Measurements from ENCODE around the gene PARVA. TPM values are rescaled to one million over a fixed set of nuclear protein-coding genes. Genes with fewer than 3 reads are reported as not detected.

Gene PARVA
- total RNA-seq, 4 donors from 2014 or later: 167 to 245 (median 240) TPM

- peak overlapping the region; percentile 75 to 99 (median 96) for H3K27ac ChIP-seq
- no peak overlapping the region for H3K4me3 ChIP-seq
- peaks cover 0 to 7% of the 10 kb centered on the region in 2 donors for H3K36me3 ChIP-seq
- H3K9me3 ChIP-seq: peaks cover 0 to 5% (median 0%) of the 10 kb centered on the region in 3 donors
- 86 to 92% methylated on average over 2 to 6 of the region's 9 CpGs for WGBS, 2 donors (ENCODE audit: low coverage in 1 of 2)
- H3K27me3 ChIP-seq: no peaks in the 10 kb centered on the region
- ATAC-seq: no peak
- TF ChIP-seq POLR2A (IDR thresholded peaks at IDR 0.05): no peak
- no peak for TF ChIP-seq EP300 (IDR thresholded peaks at IDR 0.05)
- TF ChIP-seq POLR2AphosphoS5 (IDR thresholded peaks at IDR 0.05): no peak
- no peak for TF ChIP-seq CTCF (IDR thresholded peaks at IDR 0.05)
- peaks cover 29 to 96% (median 41%) of the 10 kb centered on the region in 3 donors for H3K4me1 ChIP-seq
These were observed 18.0 kb downstream of the PARVA start for GRCh38 chr11:12395333-12395732.

- Histone ChIP-seq H3K9me3 (peaks cover 0 to 5% (median 0%) of the 10 kb centered on the region in 3 donors), H3K4me1 (peaks cover 27 to 97% (median 47%) of the 10 kb centered on the region in 3 donors), H3K27ac (peak overlapping the region; percentile 89 to 99 (median 96)), H3K36me3 (peaks cover 0 to 7% of the 10 kb centered on the region in 2 donors), H3K27me3 (no peaks in the 10 kb centered on the region), H3K4me3 (peak overlapping the region in 1 of 2 donors; percentile 9)
- peak; percentile 96 for ATAC-seq
- TF ChIP-seq EP300 (IDR thresholded peaks at IDR 0.05): no peak
- peak; percentile 95 for TF ChIP-seq POLR2AphosphoS5 (IDR thresholded peaks at IDR 0.05)
- 0% methylated on average over 1 of the region's 5 CpGs; no CpG with 5 or more reads in 1 of the 2 donors for WGBS, 2 donors (ENCODE audit: low coverage in 1 of 2)
These were observed 20.6 kb downstream of the PARVA start for GRCh38 chr11:12397931-12398334.

- H3K9me3 ChIP-seq: no peaks in the 10 kb centered on the region
- peaks cover 37 to 98% (median 60%) of the 10 kb centered on the region in 3 donors for H3K4me1 ChIP-seq
- H3K27ac ChIP-seq: peak overlapping the region; percentile 89 to 99 (median 94)
- H3K4me3 ChIP-seq: no peak overlapping the region
- ATAC-seq: no peak
- no peaks in the 10 kb centered on the region for H3K36me3 ChIP-seq
- TF ChIP-seq POLR2AphosphoS5 (IDR thresholded peaks at IDR 0.05) (peak; percentile 11), CTCF (IDR thresholded peaks at IDR 0.05) (no peak), EP300 (IDR thresholded peaks at IDR 0.05) (no peak), POLR2A (IDR thresholded peaks at IDR 0.05) (no peak)
- no peaks in the 10 kb centered on the region for H3K27me3 ChIP-seq
These were observed 22.0 kb downstream of the PARVA start for GRCh38 chr11:12399355-12399754.

GRCh38 chr11:12402025-12402424 lies 24.7 kb downstream of the PARVA start:
- Histone ChIP-seq H3K27me3 (no peaks in the 10 kb centered on the region), H3K4me1 (peaks cover 37 to 98% (median 55%) of the 10 kb centered on the region in 3 donors), H3K36me3 (no peaks in the 10 kb centered on the region), H3K4me3 (no peak overlapping the region), H3K9me3 (no peaks in the 10 kb centered on the region), H3K27ac (peak overlapping the region; percentile 86 to 99 (median 94))
- 64 to 67% methylated on average over 3 to 4 of the region's 4 CpGs for WGBS, 2 donors (ENCODE audit: low coverage in 1 of 2)
- TF ChIP-seq EP300 (IDR thresholded peaks at IDR 0.05) (no peak), POLR2AphosphoS5 (IDR thresholded peaks at IDR 0.05) (no peak), CTCF (IDR thresholded peaks at IDR 0.05) (no peak), POLR2A (IDR thresholded peaks at IDR 0.05) (no peak)
- ATAC-seq: no peak

- Histone ChIP-seq H3K27me3 (no peaks in the 10 kb centered on the region), H3K4me3 (no peak overlapping the region), H3K4me1 (peaks cover 30 to 98% (median 48%) of the 10 kb centered on the region in 3 donors), H3K36me3 (no peaks in the 10 kb centered on the region), H3K27ac (peak overlapping the region; percentile 86 to 99 (median 94)), H3K9me3 (no peaks in the 10 kb centered on the region)
- 28 to 30% methylated on average over 4 to 8 of the region's 8 CpGs for WGBS, 2 donors (ENCODE audit: low coverage in 1 of 2)
- TF ChIP-seq CTCF (IDR thresholded peaks at IDR 0.05) (no peak), POLR2AphosphoS5 (IDR thresholded peaks at IDR 0.05) (no peak), EP300 (IDR thresholded peaks at IDR 0.05) (no peak), POLR2A (IDR thresholded peaks at IDR 0.05) (no peak)
- ATAC-seq: no peak
These were observed 25.3 kb downstream of the PARVA start for GRCh38 chr11:12402691-12403120.

All from gastroesophageal sphincter (tissue), 4 donors.